GM19395 (cell line): ENCODE results near the gene LRRK1.

Source experiments
- ATAC-seq: cut with Tn5 transposase; IDR thresholded peaks from one replicate; pipeline ENCODE4 v1.9.1; 2021; ENCODE audit warnings: mild to moderate bottlenecking, moderate library complexity; ENCODE audit not compliant: unreplicated experiment

LRRK1 gene

DNA sequence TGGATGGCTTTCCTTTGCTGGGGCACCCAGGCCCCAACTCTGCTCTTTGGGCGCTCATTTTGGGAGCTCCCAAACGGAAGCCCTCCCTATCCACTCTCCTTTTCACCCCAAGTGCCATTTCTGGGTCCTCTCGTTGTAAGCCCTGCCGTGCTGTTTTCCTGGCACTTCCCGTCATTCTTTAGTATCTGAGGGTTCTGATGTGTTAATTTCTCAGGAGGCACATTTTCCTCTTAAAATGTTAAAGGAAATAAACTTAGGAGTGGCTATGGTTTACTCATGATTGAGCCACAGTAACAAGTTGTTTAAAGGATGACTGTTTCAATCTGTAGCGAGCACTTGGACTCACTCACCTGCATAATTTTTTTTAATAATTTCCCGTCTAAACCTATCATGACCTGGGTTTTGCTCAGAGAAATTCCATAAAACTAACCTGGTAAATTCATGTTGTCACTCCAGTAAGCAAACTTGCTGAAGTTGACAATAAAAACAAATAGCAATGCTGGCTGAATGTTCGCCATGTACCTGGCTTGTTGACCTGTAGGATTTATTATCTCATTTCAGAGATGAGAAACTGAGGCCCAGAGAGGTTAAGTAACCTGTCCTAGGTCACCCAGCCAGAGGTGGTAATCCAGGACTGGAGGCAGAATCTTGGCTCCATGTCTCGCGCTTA, 29.0 kb upstream of the LRRK1 start:
- no peak for ATAC-seq

DNA sequence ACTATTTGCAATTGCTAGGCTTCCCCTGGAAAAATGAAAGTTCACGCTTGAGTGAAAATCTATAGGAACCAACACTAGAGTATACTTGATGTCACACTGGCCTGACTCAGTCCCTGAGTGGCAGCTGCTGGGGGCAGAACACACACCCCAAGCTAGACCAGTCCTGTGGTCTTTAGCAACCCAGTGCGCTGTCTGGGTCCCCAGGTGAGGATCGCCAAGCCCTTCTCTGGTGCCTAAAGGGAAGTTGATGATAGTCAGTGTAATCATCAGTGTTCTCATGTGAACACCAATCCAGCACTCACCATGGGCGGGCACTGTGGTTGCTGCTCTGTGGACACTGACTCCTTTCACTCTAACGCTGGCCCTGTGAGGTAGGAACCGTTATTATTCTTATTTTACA, 28.3 kb upstream of the LRRK1 start:
- no peak for ATAC-seq

GRCh38 chr15:100891307-100892012, 27.7 kb upstream of the LRRK1 start:
- no peak for ATAC-seq

GRCh38 chr15:100892013-100892355, 27.2 kb upstream of the LRRK1 start:
- ATAC-seq = no peak

DNA sequence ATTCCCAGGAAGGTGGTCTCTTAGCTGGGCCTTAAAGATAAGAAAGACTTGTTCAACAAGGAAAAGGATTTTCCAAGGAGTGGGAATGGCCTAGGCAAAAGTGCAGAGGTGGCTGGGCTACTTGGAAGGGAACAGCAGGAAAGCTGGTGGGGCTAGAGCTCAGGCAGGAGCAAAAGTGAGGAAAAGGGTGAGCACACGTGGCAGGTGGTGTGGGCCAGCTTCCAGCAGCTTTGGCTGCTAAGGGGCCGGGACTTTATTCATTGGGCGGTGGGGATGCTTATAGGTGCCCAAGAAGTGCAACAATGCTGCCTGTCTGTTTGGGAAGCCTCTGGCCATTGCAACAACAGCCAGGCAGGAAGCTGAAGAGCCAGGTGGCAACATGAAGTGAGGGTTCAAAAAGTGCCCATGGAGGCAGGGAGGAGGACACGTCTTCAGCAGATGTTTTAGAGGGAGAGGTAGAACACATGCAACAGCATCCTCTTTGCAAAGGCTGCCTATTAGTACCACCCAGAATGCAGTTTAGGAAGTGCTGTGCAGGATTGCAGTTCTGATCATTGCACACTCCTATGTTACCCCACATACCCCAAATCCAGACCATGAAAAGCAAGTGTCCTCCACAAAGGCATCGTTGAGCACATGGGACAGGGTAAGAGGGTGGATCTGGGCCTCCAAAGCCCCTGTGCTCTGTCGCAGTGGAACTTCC, 25.7 kb upstream of the LRRK1 start:
- ATAC-seq = no peak

DNA sequence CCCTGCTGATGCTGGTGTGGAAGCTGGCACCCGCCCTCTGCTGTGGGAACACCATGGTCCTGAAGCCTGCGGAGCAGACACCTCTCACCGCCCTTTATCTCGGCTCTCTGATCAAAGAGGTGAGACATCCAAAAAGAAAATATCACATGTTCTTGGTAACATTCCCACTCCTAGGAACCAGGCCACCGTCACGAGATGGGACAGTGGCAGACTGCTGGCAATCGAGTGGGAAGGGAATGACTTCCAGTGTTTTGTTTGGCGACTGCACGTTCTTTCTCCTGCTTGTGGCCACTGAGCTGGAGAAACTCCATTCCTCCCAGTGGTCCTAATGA, 25.2 kb upstream of the LRRK1 start:
- no peak for ATAC-seq

- no peak for ATAC-seq
Observed at GRCh38 chr15:100895721-100896120, 23.4 kb upstream of the LRRK1 start.

DNA sequence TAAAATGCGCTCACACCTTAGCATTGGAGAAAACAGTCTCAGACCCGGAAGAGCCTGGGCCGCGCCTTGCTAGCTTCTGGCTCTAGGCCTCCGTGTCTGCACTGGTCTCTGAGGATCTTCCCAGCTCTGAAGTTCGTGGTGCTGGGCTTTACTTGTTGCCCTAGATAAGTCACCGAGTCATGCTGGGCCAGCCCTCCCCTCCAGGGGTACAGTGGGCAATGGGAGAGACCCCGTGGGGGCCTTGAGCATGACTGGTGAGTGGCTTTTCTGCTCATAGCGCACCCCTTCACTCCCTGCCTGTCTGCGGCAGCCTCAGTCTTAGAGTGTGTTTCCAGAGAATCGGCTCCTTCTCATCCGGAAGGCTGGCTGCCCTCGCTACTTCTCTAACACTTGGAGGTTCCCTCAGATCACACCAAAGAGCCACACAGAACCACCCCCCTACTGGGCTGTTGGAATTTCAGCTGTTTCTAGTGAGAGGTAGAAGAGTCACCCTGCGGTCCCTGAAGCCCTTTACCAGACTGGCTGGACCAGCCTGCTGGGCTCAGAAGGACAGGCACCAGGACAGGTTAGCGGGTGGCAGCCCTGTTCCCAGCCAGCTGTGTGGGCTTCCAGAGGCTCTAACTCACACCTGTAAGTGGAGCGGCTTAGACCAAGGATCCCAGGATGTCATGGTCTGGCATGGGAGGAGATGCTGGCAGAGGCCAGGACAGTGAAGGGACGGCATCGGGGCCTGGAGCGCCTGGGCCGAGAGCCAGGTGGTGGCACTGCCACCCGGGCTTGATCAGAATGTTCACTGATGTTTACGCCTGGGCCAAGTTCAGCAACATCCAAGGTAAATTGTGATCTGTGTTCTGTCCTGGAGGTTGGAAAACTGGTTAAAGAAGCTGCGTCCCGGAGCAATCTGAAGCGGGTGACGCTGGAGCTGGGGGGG, 21.7 kb upstream of the LRRK1 start:
- no peak for ATAC-seq

- no peak for ATAC-seq
Observed at GRCh38 chr15:100898152-100898490, 21.0 kb upstream of the LRRK1 start.

DNA sequence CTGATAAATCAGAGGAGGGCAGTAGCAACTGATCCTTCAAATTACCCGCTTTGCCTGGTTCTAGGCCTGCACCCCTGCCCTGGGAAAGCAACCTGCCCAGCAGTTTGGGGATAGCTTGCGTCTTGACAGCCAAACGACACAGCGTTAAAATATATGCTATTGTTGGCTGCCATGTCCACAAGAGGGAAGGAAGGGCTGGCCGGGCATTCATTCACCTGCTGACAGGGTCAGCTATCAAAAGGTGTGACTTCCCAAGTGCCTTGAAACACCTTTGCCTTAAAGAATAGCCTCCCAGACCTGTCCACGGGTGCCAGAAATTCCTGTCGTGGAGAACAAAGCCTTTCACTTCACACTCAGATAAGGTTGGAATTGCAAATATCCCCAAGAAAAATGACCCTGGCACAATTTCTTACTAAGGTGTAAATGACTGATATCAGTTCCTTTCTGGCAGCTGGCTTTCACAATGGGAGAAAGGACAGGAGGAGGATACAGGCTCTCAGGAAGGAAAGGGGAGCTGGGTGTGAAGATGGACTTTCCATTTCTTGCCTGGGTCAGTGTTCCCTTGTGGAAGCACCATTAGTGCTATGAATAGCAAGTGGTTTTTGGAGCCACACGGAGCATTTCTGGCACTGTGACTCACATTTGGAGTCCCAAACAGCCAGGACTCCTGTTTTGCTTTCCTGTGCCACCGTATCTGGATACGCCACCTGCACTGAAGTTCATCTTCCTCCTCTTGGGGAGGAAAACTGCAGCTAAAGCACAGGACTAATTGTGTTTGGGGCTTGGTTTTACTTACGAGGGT, 20.3 kb upstream of the LRRK1 start:
- no peak for ATAC-seq

DNA sequence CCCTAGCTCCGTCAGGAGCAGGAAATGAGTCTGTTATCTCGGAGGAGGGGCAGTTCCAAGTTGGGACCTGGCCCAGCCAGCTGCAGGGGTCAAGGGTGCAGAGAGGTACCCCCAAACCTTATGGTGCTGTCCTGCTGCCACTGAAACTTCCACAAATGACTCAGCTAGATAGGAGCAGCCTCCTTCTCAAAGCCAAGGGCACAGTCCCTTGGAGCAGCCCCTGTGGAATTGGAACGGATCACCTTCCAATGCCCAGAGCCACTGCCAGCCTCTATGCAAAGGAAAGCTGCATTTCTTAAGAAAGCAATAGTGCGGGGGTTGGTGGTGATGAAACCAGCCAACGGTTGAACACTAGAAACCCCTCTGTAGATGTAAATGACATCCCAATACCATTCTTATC, 19.6 kb upstream of the LRRK1 start:
- no peak for ATAC-seq

- no peak for ATAC-seq
Observed at GRCh38 chr15:100900136-100900794, 18.9 kb upstream of the LRRK1 start.

GRCh38 chr15:100900795-100901169, 18.4 kb upstream of the LRRK1 start:
- no peak for ATAC-seq

DNA sequence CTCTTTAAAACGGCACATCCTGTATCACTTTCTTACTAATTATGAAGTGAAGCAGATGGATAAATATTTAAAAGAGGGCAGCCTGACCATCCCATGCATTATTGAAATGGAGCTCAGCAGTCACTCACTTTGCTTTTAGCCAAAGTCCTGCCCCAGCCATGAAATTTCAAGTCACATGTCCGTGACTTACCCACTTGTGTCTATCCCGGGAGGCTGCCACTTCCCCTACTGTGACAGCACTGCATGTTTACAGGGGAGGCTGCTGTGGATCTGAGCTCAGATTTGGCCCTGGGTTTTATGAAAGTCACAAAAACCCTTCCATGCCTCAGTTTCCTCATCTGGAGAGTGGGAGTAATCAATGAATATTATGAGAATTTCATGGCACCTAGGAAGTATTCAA, 17.9 kb upstream of the LRRK1 start:
- no peak for ATAC-seq

DNA sequence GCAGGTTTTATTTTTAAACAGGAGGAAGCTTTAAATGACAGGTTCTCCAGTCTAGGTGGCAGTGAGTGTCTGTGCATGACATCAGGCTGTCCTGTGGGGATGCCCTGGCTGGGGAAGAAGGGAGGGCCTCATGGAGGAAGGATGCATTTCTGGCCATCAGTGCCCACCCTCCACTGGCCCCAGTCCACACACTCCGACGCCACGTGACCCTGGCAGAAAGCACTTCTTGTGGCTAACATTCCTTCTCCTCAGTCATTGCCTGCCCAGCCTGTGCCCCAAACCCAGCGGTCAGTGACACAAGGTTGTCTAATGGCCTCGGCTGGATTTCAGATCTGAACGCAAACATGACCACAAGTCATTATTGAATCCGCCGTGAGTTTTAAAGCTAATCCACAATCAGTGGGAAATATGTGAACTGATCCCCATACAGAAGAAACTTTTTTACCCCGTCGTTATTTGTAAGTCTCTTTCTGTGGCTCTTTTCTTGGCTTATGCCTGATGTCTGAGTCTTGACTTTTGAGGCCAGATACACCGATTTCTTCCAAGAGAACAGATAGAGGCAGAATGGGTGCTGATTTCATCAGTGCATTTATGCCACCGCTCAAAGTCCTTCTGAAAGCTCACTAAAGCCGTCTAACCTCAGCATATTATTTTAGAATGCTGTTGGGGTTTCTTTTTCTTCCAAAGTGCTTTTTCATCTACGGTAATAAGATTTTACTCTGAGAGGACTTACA, 17.3 kb upstream of the LRRK1 start:
- ATAC-seq = no peak

- no peak for ATAC-seq
Observed at GRCh38 chr15:100902436-100903167, 16.6 kb upstream of the LRRK1 start.

DNA sequence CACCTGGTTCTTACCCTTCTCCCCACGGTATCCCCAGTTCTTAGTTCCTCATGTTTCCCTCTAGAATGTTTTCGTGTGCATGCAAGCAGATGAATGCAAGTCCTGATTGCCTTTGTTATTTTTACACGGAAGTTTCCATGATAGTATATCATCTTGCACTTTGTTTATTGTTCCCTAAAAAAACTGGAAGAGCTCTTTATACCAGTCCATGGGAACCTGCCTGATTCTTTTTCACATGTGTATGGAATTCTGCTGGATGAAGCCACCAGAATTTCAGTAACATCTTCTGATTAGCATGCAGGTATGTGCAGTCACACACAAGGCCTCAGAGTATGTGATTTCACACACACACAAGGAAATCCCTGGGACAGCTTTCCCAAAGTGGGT, 16.0 kb upstream of the LRRK1 start:
- no peak for ATAC-seq

GRCh38 chr15:100905850-100906249, 13.3 kb upstream of the LRRK1 start:
- no peak for ATAC-seq

DNA sequence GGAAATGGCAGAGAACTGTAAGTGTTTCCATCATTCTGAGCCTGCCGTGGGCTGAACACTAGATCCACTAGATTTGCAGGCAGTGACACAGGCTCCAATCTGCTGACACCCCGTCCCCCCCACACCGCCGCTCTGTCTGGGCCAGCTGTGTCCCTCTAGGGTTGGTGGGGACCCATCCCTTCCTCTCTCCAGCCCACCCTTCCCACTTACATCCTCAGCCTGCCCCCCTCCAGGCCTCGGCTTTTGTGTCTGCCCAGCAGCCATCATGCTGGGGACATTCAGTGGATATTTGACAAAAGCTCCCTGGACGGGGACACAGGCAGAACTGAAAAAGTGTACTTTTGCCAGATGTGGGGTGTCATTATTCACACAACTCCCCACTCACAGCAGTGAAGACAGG, 10.7 kb upstream of the LRRK1 start:
- ATAC-seq = no peak
